Epidermal melanocyte (primary cell): ENCODE measurements around the gene S1PR5.

Source experiments
- DNase-seq: peaks from one replicate; pipeline ENCODE4 v3.0.0; 2011; ENCODE audit warnings: low spot score; ENCODE audit not compliant: insufficient read length

The S1PR5 gene

DNA sequence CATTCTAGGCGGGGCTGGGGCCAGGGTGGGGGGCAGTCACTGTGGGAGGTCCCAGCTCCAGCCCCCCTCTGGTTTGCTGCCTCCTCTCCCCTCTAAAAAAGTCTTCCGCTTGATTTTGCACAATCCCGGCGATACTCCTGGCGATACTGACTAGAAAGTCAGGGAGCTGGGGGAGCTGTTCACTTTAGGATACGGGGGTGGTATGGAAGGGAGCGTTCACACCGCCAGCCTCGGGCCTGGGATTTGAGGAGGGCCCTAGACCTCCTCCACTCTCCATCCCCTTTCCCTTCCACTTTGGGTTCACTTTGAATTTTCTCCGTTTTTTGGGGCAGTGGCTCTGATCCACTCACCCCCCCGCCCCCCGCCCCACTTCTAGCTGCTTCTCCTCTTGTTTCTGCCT, 49.1 kb downstream of the S1PR5 start:
- DNase-seq, result no peak

GRCh38 chr19:10467104-10467706, 50.0 kb downstream of the S1PR5 start:
- no peak for DNase-seq

DNA sequence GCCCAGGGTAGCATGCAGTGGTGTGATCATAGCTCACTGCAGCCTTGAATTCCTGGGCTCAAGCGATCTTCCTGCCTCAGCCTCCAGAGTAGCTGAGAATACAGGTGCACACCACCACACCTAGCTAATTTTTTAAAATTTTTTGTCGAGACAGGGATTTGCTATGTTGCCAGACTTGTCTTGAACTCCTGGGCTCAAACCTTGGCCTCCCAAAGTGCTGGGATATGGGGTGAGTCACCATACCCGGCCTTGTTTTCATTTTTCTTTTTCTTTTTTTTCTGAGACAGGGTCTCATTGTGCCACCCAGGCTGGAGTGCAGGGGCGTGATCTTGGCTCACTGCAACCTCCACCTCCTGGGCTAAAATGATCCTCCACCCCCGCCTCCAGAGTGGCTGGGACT, 52.8 kb downstream of the S1PR5 start:
- no peak for DNase-seq
